Stimulated activated naive CD8-positive, alpha-beta T cell treated with anti-CD3 and anti-CD28 coated beads, Interleukin-15, Interleukin-2, amounts not matched to agents 100 ng/mL and 50 ng/mL, for 24 hours (primary cell): ENCODE results near the gene ATP8A2.

Experiments used
- H3K27ac Mint-ChIP-seq: one replicate; pipeline ENCODE4 v1.8.0; 2021; ENCODE audit warnings: mild to moderate bottlenecking, mixed read lengths
- H3K27me3 Mint-ChIP-seq: one replicate; pipeline ENCODE4 v1.8.0; 2021; ENCODE audit warnings: mixed read lengths
- H3K36me3 Mint-ChIP-seq: one replicate; pipeline ENCODE4 v1.8.0; 2021; ENCODE audit warnings: low read depth, mixed read lengths
- H3K4me1 Mint-ChIP-seq: one replicate; pipeline ENCODE4 v1.8.0; 2021; ENCODE audit warnings: low read depth, mixed read lengths
- H3K4me3 Mint-ChIP-seq: one replicate; pipeline ENCODE4 v1.8.0; 2021; ENCODE audit warnings: mild to moderate bottlenecking, mixed read lengths
- H3K9me3 Mint-ChIP-seq: one replicate; pipeline ENCODE4 v1.8.0; 2021; ENCODE audit warnings: mixed read lengths

ATP8A2 gene

DNA sequence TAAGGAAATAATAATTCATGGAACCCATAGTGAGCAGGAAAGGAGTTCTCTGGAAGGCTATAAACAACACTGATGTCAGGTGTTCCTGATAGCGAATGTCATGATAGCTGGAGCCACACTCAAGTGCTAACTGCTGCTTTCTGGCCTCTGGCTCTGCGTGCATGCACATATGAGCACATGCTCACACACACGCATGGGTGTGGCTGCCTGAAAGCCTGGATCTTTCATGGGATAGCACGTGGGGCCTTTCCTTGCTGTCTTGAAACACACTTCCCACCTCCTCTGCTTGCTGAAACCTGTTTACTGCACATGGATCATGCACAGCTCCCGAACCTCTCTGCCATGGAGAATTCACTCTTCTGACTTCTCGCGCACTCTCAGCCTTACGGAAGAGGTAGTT lies 207.4 kb downstream of the ATP8A2 start:
- no peaks in the 10 kb centered on the region for H3K36me3 Mint-ChIP-seq
- H3K9me3 Mint-ChIP-seq = no peaks in the 10 kb centered on the region
- H3K4me1 Mint-ChIP-seq = no peaks in the 10 kb centered on the region
- H3K4me3 Mint-ChIP-seq = no peak overlapping the region
- peaks cover 23% of the 10 kb centered on the region for H3K27me3 Mint-ChIP-seq
- no peak overlapping the region for H3K27ac Mint-ChIP-seq

DNA sequence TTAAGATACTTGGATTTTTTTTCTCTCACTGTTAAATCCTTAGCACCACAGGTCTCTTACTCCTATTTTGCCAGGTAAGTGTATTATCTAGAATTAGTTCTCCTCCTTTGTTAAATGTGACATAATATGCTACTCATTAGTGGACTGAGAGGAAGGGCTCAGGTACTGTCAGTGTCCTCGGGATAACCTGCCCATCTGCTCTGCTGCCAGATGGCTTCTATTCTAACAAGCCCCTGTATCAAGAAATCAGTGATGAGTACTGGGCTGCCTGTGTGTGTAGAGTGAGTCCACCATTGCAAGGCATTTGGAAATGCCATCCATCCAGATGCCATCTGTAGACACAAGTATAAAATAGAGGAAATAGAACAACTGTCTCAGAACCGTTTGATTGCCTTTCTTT lies 209.6 kb downstream of the ATP8A2 start:
- Mint-ChIP-seq H3K4me3 (no peak overlapping the region), H3K27me3 (peaks cover 14% of the 10 kb centered on the region), H3K27ac (no peak overlapping the region), H3K36me3 (no peaks in the 10 kb centered on the region), H3K9me3 (no peaks in the 10 kb centered on the region), H3K4me1 (no peaks in the 10 kb centered on the region)

DNA sequence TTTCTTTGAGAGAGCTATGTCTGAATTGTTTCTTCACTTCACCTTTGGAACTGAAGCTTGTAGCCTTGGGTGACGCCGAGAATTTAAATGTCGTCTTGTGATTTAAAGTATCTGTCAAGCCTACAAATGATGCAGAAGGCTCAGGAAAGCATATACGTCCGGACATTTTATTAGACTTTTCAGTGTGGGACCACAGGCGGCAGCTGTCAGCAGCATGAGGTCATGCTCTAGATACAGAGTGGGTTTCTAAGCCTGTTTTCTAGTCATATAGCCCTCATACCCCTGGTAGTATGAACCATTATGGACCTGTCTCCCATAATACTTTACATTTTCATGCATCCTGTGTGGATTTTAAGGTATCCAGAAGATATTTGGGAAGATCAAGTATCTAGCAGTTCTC lies 212.3 kb downstream of the ATP8A2 start:
- H3K27me3 Mint-ChIP-seq = peaks cover 18% of the 10 kb centered on the region
- no peak overlapping the region for H3K4me3 Mint-ChIP-seq
- no peaks in the 10 kb centered on the region for H3K4me1 Mint-ChIP-seq
- H3K27ac Mint-ChIP-seq = no peak overlapping the region
- H3K36me3 Mint-ChIP-seq = no peaks in the 10 kb centered on the region
- H3K9me3 Mint-ChIP-seq = no peaks in the 10 kb centered on the region

GRCh38 chr13:25585000-25585399 lies 213.2 kb downstream of the ATP8A2 start:
- Mint-ChIP-seq H3K27ac (no peak overlapping the region), H3K4me1 (no peaks in the 10 kb centered on the region), H3K36me3 (no peaks in the 10 kb centered on the region), H3K27me3 (peaks cover 20% of the 10 kb centered on the region), H3K9me3 (no peaks in the 10 kb centered on the region), H3K4me3 (no peak overlapping the region)

- Mint-ChIP-seq H3K36me3 (no peaks in the 10 kb centered on the region), H3K27me3 (peaks cover 26% of the 10 kb centered on the region)
These were observed 215.7 kb downstream of the ATP8A2 start for GRCh38 chr13:25587326-25587980.

GRCh38 chr13:25588336-25589060 lies 216.7 kb downstream of the ATP8A2 start:
- Mint-ChIP-seq H3K9me3 (no peaks in the 10 kb centered on the region), H3K27me3 (peaks cover 36% of the 10 kb centered on the region), H3K4me3 (no peak overlapping the region), H3K27ac (no peak overlapping the region), H3K4me1 (no peaks in the 10 kb centered on the region), H3K36me3 (no peaks in the 10 kb centered on the region)

More at GRCh38 chr13:25587326-25587980, 215.7 kb downstream of the ATP8A2 start:
- Mint-ChIP-seq H3K4me1 (no peaks in the 10 kb centered on the region), H3K27ac (no peak overlapping the region), H3K9me3 (no peaks in the 10 kb centered on the region), H3K4me3 (no peak overlapping the region)

- peaks cover 19% of the 10 kb centered on the region for H3K27me3 Mint-ChIP-seq
- H3K9me3 Mint-ChIP-seq = no peaks in the 10 kb centered on the region
- H3K27ac Mint-ChIP-seq = no peak overlapping the region
- H3K4me3 Mint-ChIP-seq = no peak overlapping the region
- no peaks in the 10 kb centered on the region for H3K36me3 Mint-ChIP-seq
- H3K4me1 Mint-ChIP-seq = no peaks in the 10 kb centered on the region
These were observed 226.6 kb downstream of the ATP8A2 start for GRCh38 chr13:25598421-25598820.

- peaks cover 27% of the 10 kb centered on the region for H3K27me3 Mint-ChIP-seq
- H3K36me3 Mint-ChIP-seq = no peaks in the 10 kb centered on the region
- no peak overlapping the region for H3K27ac Mint-ChIP-seq
- H3K9me3 Mint-ChIP-seq = no peaks in the 10 kb centered on the region
- H3K4me3 Mint-ChIP-seq = no peak overlapping the region
- H3K4me1 Mint-ChIP-seq = no peaks in the 10 kb centered on the region
These were observed 230.4 kb downstream of the ATP8A2 start for GRCh38 chr13:25602176-25602575.

DNA sequence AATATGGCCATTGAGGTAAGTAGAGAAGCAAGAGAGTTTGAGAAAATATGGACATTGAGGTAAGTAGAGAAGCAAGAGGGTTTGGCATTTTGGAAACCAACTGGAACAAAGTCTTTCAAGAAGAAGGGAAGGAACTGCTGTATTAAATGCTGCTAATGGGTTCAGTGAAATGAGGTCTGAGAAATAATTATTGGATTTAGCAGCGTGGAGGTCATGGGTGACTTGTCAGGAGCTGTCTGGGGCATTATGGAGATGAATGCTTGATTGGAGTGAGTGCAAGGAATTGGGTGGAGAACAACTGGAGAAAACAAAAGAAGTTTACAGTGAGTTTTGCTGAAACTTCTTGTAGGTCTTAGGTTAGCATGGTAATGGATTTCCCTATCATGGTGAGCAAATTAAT lies 232.3 kb downstream of the ATP8A2 start:
- Mint-ChIP-seq H3K36me3 (no peaks in the 10 kb centered on the region), H3K9me3 (no peaks in the 10 kb centered on the region), H3K4me3 (no peak overlapping the region), H3K27me3 (peaks cover 27% of the 10 kb centered on the region), H3K27ac (no peak overlapping the region), H3K4me1 (no peaks in the 10 kb centered on the region)

- peaks cover 19% of the 10 kb centered on the region for H3K27me3 Mint-ChIP-seq
- no peak overlapping the region for H3K4me3 Mint-ChIP-seq
- no peak overlapping the region for H3K27ac Mint-ChIP-seq
- H3K36me3 Mint-ChIP-seq = no peaks in the 10 kb centered on the region
- no peaks in the 10 kb centered on the region for H3K9me3 Mint-ChIP-seq
- H3K4me1 Mint-ChIP-seq = no peaks in the 10 kb centered on the region
These were observed 235.3 kb downstream of the ATP8A2 start for GRCh38 chr13:25607096-25607495.

- Mint-ChIP-seq H3K36me3 (no peaks in the 10 kb centered on the region), H3K27me3 (peaks cover 13% of the 10 kb centered on the region), H3K4me1 (no peaks in the 10 kb centered on the region), H3K9me3 (no peaks in the 10 kb centered on the region), H3K27ac (no peak overlapping the region), H3K4me3 (no peak overlapping the region)
These were observed 236.4 kb downstream of the ATP8A2 start for GRCh38 chr13:25608181-25608580.

DNA sequence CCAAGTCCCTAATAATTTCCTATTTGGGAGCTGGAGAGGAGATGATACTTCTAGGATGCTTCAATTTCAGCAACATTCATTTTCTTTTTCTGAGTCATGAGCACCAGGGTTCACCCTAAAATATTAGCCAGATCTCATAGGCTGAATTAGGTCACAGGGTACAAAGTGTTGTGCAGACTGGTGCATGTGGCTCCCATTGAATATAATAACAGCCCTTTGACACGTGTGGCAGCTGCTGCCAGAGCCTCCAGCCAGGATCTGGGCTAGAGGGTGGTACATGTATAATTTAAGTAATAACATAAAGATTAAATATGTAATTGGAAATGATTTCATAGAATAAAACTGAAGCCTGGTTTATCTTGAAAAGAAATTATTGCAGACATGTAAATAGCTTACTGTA lies 244.9 kb downstream of the ATP8A2 start:
- Mint-ChIP-seq H3K36me3 (no peaks in the 10 kb centered on the region), H3K27ac (no peak overlapping the region)

GRCh38 chr13:25619897-25620296 lies 248.1 kb downstream of the ATP8A2 start:
- no peaks in the 10 kb centered on the region for H3K36me3 Mint-ChIP-seq
- H3K4me1 Mint-ChIP-seq = no peaks in the 10 kb centered on the region
- H3K27me3 Mint-ChIP-seq = peaks cover 29% of the 10 kb centered on the region
- no peak overlapping the region for H3K4me3 Mint-ChIP-seq
- no peak overlapping the region for H3K27ac Mint-ChIP-seq
- no peaks in the 10 kb centered on the region for H3K9me3 Mint-ChIP-seq

More for the DNA sequence above, 244.9 kb downstream of the ATP8A2 start:
- Mint-ChIP-seq H3K4me1 (no peaks in the 10 kb centered on the region), H3K4me3 (no peak overlapping the region), H3K9me3 (no peaks in the 10 kb centered on the region), H3K27me3 (peaks cover 29% of the 10 kb centered on the region)

GRCh38 chr13:25625414-25625813 lies 253.6 kb downstream of the ATP8A2 start:
- no peak overlapping the region for H3K27ac Mint-ChIP-seq
- no peaks in the 10 kb centered on the region for H3K36me3 Mint-ChIP-seq
- peaks cover 6% of the 10 kb centered on the region for H3K9me3 Mint-ChIP-seq
- H3K4me3 Mint-ChIP-seq = no peak overlapping the region
- no peaks in the 10 kb centered on the region for H3K4me1 Mint-ChIP-seq
- H3K27me3 Mint-ChIP-seq = peaks cover 9% of the 10 kb centered on the region

DNA sequence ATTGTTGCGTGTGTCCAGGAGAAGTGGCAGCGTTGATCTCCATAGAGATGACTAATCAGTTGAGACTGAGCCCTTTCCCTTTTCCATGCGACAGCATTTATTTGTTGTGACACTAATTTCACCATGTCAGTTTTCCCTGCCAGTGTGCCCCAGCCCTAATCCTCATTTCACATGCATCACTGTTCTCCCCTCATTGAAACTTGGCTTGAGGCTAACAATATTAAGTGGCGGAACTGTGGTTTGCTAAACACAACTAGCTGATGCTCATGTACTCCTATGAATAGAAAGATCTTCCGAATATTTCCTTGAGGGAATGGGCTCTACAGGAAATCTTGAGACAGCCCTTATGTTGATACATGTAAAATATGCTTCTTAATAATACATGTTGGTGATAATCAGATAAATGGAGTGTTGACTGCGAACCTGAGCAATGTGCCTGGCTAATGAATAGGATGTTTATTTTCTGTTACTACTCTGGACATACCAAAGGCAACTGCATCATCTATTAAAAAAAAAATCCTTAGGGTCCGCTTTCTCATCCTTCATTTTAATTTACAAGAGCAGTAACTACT lies 258.6 kb downstream of the ATP8A2 start:
- Mint-ChIP-seq H3K4me1 (no peaks in the 10 kb centered on the region), H3K9me3 (peaks cover 6% of the 10 kb centered on the region), H3K27me3 (peaks cover 10% of the 10 kb centered on the region), H3K4me3 (no peak overlapping the region), H3K27ac (no peak overlapping the region), H3K36me3 (no peaks in the 10 kb centered on the region)
